NK-92 treated with Interleukin-12 subunit alpha and Interleukin-12 subunit beta, amount 100 ng/mL, for 24 hours (cell line): ENCODE results near the gene LPAR2.
A peak's percentile ranks its signal among the peaks of the same experiment; 100 is the strongest.
"Not testable (repeated sequence)": the region's sequence is repeated elsewhere in the genome, so short reads cannot be mapped to it uniquely, and the experiment has no call there.

Experiments
- DNase-seq: peaks from one replicate; lab custom pipeline; 2025; lab: John Stamatoyannopoulos, UW

LPAR2 gene

GRCh38 chr19:19631346-19631745 is 3.3 kb upstream of the LPAR2 start:
- no peak for DNase-seq

- no peak for DNase-seq
Measured at GRCh38 chr19:19630426-19630825, 2.4 kb upstream of the LPAR2 start.

GRCh38 chr19:19630062-19630414 is 2.0 kb upstream of the LPAR2 start:
- DNase-seq: no peak

- no peak for DNase-seq
Measured at GRCh38 chr19:19628501-19629134, 598 bp upstream of the LPAR2 start.

- DNase-seq: no peak
Measured at GRCh38 chr19:19626516-19627472, 1.2 kb downstream of the LPAR2 start.

GRCh38 chr19:19624032-19624570 is 3.9 kb downstream of the LPAR2 start:
- DNase-seq: no peak

- DNase-seq: no peak
Measured at GRCh38 chr19:19623383-19623782, 4.6 kb downstream of the LPAR2 start.

DNA sequence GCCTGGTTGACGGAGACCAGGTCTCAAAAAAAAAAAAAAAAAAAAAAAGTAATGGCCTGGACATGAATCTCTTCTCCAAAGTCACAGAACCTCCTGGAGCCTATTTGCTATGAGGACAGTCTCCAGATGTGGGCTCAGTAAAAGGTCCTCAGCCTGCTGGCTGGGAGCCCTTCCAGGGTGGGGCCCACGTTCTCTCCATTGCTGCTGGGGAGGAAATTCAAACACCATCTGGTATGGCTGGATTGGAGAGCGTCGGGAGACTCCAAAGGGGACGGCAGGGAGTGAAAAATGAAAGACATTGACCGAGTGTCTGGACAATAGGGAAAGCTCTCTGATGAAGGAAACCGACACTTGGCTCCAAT is 8.2 kb downstream of the LPAR2 start:
- DNase-seq: no peak

DNA sequence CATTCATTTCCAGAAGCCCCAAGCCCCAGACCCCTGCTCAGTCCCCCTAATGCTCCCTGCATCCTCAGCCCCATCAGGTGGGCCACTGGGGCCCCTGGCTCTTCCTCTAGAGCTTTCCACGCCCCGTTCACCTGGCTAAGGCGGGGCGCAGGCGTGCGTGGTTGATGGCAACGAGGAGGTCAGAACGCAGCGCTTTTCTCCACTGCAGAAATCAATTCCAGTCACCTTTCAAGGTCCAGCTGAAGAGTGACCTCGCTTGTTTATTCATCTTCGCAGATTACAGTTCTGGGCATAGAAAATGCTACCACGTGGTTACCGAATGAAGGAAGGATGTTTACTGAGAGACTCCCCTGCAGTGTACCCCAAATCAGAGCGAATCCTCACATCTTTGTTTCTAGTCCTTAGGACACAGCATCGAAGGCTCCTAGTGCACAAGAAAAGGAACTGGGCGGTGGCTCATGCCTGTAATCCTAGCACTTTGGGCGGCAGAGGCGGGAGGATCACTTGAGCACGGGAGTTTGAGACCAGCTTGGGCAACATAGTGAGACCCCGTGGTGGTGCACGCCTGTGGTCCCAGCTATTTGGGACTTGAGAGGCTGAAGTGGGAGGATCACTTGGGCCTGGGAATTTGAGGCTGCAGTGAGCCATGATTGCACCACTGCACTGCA is 8.7 kb downstream of the LPAR2 start:
- no peak for DNase-seq

DNA sequence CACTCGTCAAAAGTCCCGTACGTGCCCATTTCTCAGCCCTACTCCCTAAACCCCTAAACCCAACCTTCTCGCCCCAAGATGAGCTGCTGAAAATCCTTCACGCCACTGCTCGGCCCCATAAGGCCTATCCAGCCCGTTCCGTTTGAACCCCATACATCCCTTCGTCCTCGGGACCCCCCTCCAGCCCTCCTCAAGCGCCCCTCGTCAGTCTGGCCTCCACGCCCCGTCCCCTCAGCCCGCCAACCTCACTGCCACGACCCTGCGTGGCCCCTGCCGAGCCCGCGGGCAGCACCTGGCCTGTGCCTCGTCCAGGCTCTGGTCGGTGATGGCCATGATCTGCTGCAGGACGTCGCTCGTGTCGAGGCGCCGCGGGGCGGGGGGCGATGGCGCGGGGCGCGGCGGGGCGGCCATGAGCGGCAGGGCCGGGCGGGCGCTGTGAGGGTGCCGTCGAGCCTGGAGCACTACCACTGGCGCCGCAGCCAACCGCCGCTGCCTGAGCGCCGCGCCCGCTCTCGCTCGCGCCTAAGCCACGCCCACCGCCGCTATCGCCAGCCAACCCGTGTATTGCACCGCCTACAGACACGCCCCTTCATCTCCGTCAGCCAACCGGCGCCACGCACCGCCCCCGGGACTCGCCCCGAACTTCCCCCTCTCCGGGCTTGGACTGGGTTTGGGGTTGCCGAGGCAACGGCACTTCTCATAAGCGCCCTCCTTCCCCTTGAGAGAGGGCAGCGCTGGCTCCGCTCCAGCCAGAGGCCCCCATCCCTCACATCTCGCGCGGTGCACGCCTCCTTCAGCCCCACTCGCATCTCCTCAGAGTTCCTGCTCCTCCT is 9.6 kb downstream of the LPAR2 start, which contains the start of gene PBX4:
TSS of gene PBX4 (minus strand) at position 469 of the 833 bp plus-strand sequence. CDS start at position 411, 58 bp downstream.
- DNase-seq: no peak

DNA sequence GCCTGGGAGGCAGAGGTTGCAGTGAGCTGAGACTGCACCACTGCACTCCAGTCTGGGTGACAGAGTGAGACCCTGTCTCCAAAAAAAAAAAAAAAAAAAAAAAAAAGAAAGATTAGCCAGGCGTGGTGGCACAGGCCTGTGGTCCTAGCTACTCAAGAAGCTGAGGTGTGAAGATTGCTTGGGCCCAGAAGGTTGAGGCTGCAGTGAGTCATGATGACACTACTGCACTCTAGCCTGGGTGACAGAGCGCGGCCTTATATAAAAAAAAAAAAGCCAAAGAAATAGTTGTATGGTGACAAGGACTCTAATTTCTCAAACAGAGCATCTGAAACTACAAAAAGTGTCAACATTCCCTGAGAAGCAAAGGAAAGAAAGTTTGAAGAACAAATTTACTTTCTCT is 12.9 kb downstream of the LPAR2 start:
- peak; percentile 50 for DNase-seq

DNA sequence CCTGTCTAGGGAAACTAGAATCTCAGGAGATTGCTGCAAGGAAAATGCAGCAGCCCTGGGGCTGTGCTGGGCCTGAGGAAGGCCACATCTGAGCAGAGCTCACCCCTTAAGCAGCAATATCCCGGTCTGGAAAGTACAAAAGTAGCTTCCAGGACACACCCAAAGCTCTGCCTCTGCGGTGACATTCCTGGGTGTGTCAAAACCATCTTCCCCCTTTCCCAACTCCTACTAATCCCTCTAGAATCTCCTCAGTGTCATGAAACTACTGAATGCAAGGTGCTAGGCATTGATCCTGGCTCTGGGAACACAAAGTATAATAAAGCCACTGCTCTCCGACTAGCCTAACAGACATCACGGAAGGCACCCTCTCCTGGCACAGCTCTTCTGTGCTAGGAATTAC is 14.5 kb downstream of the LPAR2 start:
- DNase-seq: no peak

- DNase-seq: no peak
Measured at GRCh38 chr19:19610376-19611202, 17.4 kb downstream of the LPAR2 start.

- DNase-seq: not testable (repeated sequence)
Measured at GRCh38 chr19:19606686-19607085, 21.3 kb downstream of the LPAR2 start.

GRCh38 chr19:19606021-19606420 is 22.0 kb downstream of the LPAR2 start:
- DNase-seq: no peak

DNA sequence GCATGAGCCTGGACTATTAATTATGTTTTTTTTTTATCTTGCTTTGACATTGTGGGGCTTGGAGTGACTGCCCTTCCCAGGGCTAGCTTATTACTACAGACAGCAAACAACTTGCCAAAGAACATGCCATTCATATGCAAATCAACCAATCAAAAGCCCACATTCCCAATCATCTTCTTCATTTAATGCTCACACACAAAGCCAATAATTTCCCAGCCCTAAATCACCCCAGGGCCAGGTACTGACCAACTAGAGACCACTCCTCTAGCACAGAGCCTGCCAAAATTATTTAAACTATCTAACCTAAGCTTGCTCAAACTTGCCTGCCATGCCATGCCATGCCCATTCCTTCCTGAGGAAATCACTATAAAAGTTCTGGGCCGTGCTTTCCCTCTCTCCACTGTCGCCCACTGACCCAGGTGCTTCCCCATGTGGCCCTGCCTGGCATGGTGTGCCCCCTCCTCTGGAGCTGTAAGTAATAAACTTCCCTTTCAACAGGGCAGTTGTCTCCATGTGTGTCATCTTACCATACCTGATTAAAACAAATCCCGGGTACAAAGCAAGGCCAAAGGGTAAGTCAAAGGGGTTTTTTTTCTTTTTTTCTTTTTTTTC is 25.2 kb downstream of the LPAR2 start:
- no peak for DNase-seq

DNA sequence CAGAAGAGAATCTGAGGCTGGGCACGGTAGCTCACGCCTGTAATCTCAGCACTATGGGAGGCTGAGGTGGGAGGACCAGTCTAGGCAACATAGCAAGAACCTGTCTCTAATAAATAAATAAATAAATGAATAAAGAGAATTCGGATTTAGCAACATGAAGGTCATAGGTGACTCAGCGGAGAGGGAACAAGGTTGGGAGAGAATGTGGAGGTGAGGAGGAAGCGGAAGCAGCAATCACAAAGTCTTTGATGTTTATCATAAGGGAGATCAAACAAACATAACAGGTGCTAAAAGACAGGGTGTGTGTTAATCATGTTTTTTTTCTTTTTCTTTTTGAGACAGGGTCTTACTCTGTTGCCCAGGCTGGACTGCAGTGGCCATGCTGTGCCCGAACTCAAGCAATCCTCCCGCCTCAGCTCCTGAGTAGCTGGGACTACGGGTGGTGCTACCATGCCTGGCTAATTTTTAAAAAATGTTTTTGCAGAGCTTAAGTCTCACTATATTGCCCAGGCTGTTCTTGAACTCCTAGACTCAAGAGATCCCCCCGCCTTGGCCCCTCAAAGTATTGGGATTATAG is 25.8 kb downstream of the LPAR2 start:
- no peak for DNase-seq

GRCh38 chr19:19600793-19601330 is 27.2 kb downstream of the LPAR2 start:
- no peak for DNase-seq

DNA sequence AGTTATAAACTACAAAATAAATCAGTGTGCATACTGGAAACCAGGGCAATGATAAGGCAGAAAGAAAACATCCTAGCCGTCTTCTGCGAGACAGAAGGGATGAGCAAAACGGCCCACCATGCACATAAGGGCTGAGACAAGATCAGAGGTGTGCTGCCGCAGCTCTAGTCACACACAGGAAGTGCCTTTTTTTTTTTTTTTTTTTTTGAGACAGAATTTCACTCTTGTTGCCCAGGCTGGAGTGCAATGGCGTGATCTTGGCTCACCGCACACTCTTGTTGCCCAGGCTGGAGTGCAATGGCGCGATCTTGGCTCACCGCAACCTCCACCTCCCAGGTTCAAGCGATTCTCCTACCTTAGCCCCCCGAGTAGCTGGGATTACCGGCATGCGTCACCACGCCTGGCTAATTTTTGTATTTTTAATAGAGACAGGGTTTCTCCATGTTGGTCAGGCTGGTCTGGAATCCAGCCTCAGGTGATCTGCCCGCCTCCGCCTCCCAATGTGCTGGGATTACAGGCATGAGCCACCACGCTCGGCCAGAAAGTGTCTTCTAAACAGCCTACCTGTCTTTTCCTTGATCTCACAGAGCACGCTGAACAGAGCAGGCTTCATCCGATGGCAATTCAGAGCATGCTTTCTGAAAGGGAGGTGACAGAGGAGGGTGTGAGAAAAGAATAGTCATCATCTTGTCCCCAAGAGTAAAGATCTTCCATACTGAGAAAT is 29.1 kb downstream of the LPAR2 start:
- DNase-seq: not testable (repeated sequence)
